Stomach (tissue), 9 donors: ENCODE measurements around the gene CTRB1. TPM values are rescaled to one million over a fixed set of nuclear protein-coding genes. Genes with fewer than 3 reads are reported as not detected.

Source experiments
- DNase-seq, 2 donors: peaks; one replicate each; pipeline versions ENCODE4 v3.0.0 to v3.0.0-alpha.2; 2013 to 2019
- H3K27ac ChIP-seq, 5 donors: fragments of 200-600 bp in 4 of 5; sonication (generic) in 4 of 5; one replicate each; pipeline ENCODE4 v1.5.1; 2013 to 2019; ENCODE audit warnings: mild to moderate bottlenecking in 1 of 5, moderate library complexity in 1 of 5
- H3K27me3 ChIP-seq, 3 donors: fragments of 200-600 bp; sonication (generic); one replicate each; pipeline ENCODE4 v1.5.1; 2017 to 2019; ENCODE audit warnings: mixed run types in 1 of 3
- H3K36me3 ChIP-seq, 4 donors: fragments of 200-600 bp; sonication (generic); 1 replicate in 3 of 4; 2 replicates in 1 of 4; pipeline ENCODE4 v1.5.1; 2016 to 2019
- H3K4me1 ChIP-seq, 4 donors: fragments of 200-600 bp; sonication (generic); one replicate each; pipeline ENCODE4 v1.5.1; 2016 to 2019
- H3K4me3 ChIP-seq, 4 donors: fragments of 200-600 bp; sonication (generic) in 3 of 4; one replicate each; pipeline ENCODE4 v1.5.1; 2016 to 2019; ENCODE audit warnings: mild to moderate bottlenecking in 1 of 4
- H3K9me3 ChIP-seq, 4 donors: fragments of 200-600 bp; sonication (generic); one replicate each; pipeline ENCODE4 v1.5.1; 2016 to 2019
- EP300 ChIP-seq: sonication (generic); formaldehyde crosslinking; IDR thresholded peaks from one replicate; pipeline ENCODE4 v1.6.1; 2017; ENCODE audit warnings: antibody characterized with exemption
- POLR2A ChIP-seq, 4 donors: fragments of 450-650 bp; IDR thresholded peaks; one replicate each; pipeline ENCODE4 v1.6.1; 2016; ENCODE audit warnings: antibody characterized with exemption in 4 of 4, control low read depth in 2 of 4, mild to moderate bottlenecking in 1 of 4, moderate library complexity in 1 of 4
- POLR2AphosphoS5 ChIP-seq, 3 donors: sonication (generic); formaldehyde crosslinking; IDR thresholded peaks; one replicate each; pipeline ENCODE4 v1.6.1; 2016; ENCODE audit warnings: antibody characterized with exemption in 3 of 3
- WGBS, 5 donors: extraction: QIAGEN DNeasy Blood & Tissue Kit in 3 of 5; methylation state at CpG; one replicate each; pipeline versions ENCODE4 v1.1.5 to v1.1.7; 2013 to 2018; 5-methylcytosine and 5-hydroxymethylcytosine counted together
- intact Hi-C: fragments of 100-400 bp; cut with DNase I; formaldehyde crosslinking; loops from one replicate; pipeline ENCODE4 v1.15.1; 2023; ENCODE audit warnings: low total_unique reads
- polyA plus RNA-seq, 3 donors: library from polyadenylated mRNA; stranded (reverse); fragments of 200-250 nt; gene quantifications; one replicate each; pipeline ENCODE4 v1.2.3, GENCODE V29; 2013
- total RNA-seq, 5 donors: library from RNA; depleted of rRNA; stranded (reverse); fragments of >200 nt; gene quantifications; one replicate each; pipeline versions ENCODE4 v1.1.0 to v1.2.3, GENCODE V29; 2014 to 2016
- TF ChIP-seq, protein P1 (sequence below), 7 experiments: fragments of 450-650 bp in 4 of 7; fragments of 200-600 bp in 3 of 7; sonication (generic) in 3 of 7; IDR thresholded peaks; one replicate each; pipeline ENCODE4 v1.5.1; 2016 to 2019; ENCODE audit warnings: antibody characterized with exemption in 7 of 7, control low read depth in 2 of 7, mild to moderate bottlenecking in 1 of 7
- donor health status: healthy with polysubstance abuse.
- donor health status: Bipolar disorder and iron deficiency.
- donor health status: healthy.

Gene CTRB1
- total and polyA plus RNA-seq, 8 donors: 2.5 to 35.9 (median 2.9) TPM; not detected in 5

DNA sequence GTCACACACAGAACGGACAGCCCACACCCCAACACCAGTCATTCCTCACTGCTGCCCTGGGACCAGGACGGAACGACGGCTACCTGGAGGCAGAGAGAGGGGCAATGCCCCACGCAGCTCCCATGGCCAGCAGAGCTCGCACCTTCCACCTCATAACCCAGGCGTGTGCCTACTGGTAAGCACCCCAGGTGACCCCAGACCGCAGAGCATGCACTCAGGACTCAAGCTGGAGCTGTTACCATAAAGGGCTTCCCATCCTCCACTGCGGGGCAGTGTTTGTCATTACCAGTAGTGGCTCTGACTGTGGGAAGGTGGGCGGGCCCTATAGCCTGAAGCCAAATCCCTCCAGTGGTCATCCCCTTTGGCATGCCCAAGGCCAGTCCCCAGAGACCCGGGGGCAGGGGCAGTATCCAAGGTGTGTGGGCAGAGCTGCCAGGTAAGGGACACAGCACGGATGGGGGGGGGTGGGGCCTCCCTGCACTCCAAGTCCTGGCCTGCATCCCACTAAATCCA lies 37.3 kb downstream of the CTRB1 start:
- peak; percentile 28 to 81 for DNase-seq
- Histone ChIP-seq H3K27ac (peak overlapping the region; percentile 32 to 75 (median 68)), H3K27me3 (peaks cover 0 to 28% (median 0%) of the 10 kb centered on the region in 3 donors), H3K9me3 (no peaks in the 10 kb centered on the region), H3K4me1 (peaks cover 68 to 85% (median 80%) of the 10 kb centered on the region in 4 donors), H3K36me3 (no peaks in the 10 kb centered on the region), H3K4me3 (no peak overlapping the region)
- intact Hi-C loops: no loop called here
- TF ChIP-seq POLR2AphosphoS5 (IDR thresholded peaks at IDR 0.05) (no peak), EP300 (no peak), POLR2A (IDR thresholded peaks at IDR 0.05) (no peak)
- TF ChIP-seq, protein P1, sequence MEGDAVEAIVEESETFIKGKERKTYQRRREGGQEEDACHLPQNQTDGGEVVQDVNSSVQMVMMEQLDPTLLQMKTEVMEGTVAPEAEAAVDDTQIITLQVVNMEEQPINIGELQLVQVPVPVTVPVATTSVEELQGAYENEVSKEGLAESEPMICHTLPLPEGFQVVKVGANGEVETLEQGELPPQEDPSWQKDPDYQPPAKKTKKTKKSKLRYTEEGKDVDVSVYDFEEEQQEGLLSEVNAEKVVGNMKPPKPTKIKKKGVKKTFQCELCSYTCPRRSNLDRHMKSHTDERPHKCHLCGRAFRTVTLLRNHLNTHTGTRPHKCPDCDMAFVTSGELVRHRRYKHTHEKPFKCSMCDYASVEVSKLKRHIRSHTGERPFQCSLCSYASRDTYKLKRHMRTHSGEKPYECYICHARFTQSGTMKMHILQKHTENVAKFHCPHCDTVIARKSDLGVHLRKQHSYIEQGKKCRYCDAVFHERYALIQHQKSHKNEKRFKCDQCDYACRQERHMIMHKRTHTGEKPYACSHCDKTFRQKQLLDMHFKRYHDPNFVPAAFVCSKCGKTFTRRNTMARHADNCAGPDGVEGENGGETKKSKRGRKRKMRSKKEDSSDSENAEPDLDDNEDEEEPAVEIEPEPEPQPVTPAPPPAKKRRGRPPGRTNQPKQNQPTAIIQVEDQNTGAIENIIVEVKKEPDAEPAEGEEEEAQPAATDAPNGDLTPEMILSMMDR (IDR thresholded peaks at IDR 0.05): no peak
- 53 to 75% (median 64%) methylated on average over 12 of the region's 12 CpGs for WGBS, 5 donors

DNA sequence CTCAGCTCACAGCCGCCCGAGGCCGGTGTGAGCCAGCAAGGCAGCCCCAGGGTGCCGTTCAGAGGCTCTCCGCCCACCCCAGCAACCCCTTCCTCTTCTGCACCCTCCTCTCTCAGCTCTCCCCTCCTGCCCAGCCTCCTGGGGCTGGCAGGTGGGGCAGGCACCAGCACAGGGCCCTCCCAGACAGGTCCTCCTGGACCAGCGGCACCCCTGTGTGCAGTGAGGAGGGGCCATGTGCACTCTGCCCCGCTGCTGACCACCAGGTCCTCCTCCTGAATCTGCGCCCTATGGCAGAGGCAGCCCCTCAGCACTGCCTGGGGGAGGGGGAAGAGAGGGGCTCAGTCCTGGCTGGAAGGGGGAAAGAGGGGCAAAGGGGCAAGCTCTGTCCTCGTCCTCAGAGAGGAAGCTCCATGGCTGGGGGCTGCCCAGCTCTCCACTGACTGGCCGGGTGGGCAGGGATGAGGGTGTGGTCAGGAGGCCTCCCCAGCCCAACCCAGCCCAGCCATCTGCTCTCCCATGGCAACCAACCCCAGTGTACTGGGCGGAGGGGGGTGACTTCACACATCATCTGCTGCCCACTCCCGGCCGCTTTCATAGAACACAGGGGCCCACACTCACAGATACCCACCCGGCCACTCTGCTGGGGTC lies 38.0 kb downstream of the CTRB1 start:
- TF ChIP-seq, protein P1 (IDR thresholded peaks at IDR 0.05): no peak
- TF ChIP-seq POLR2AphosphoS5 (IDR thresholded peaks at IDR 0.05): no peak
- no peak for TF ChIP-seq EP300
- TF ChIP-seq POLR2A (IDR thresholded peaks at IDR 0.05): no peak
- WGBS, 5 donors: 29 to 52% (median 46%) methylated on average over 8 to 14 of the region's 14 CpGs
- intact Hi-C loops: no loop called here
- Histone ChIP-seq H3K4me3 (peak overlapping the region in 1 of 4 donors; percentile 28), H3K36me3 (no peaks in the 10 kb centered on the region), H3K4me1 (peaks cover 68 to 89% (median 84%) of the 10 kb centered on the region in 4 donors), H3K9me3 (no peaks in the 10 kb centered on the region), H3K27ac (peak overlapping the region; percentile 32 to 75 (median 68)), H3K27me3 (peaks cover 0 to 22% (median 0%) of the 10 kb centered on the region in 3 donors)
- DNase-seq: peak; percentile 32 to 89

DNA sequence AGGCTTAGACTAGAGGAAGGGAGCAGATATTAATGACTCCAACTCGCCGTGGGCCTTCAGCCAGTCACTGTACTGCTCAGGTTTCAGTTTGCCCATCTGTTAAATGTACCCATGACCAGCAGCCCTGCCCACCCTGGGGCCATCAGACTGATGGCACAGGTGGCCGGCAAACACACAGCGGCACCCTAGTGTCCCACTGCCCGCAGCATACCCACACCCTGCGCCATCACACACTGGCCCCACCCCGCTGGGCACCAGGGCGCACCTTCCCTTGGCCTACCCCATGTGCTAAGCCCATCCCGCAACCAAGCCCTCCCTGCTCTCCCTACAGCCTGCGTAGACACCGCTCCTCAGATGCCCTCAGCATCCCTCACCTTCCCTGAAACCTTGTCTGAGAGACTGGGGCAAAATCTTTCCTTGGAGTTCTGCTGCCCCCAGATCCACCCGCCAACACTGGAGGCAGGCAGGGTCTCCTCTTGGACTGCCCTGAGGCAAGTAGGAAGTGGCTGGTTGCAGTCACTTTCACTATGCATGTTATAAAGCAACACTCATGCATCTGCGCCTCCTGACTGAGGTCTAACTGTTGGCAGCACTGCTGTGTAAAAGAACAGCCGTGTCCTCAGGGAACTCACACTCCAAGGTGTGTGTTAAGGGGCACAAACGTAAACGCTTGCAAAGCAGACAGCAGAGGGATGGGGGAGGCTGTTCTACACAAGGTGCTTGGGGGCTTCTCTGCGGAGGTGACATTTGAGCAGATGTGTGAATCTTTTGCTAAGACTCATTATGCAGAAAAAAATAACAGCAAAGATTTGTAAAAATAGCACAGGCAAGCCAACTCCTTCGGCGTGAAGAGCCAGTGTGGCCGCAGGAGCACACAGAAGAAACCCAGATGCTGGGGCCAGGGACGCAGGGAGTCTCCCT lies 39.4 kb downstream of the CTRB1 start:
- peak overlapping the region in 1 of 5 donors; percentile 68 for H3K27ac ChIP-seq
- peaks cover 0 to 9% (median 0%) of the 10 kb centered on the region in 3 donors for H3K27me3 ChIP-seq
- TF ChIP-seq, protein P1 (IDR thresholded peaks at IDR 0.05): no peak
- no peak for TF ChIP-seq EP300
- no peak for TF ChIP-seq POLR2A (IDR thresholded peaks at IDR 0.05)
- no peak for TF ChIP-seq POLR2AphosphoS5 (IDR thresholded peaks at IDR 0.05)
- peaks cover 68 to 89% (median 84%) of the 10 kb centered on the region in 4 donors for H3K4me1 ChIP-seq
- 80 to 89% (median 85%) methylated on average over 20 to 21 of the region's 21 CpGs for WGBS, 5 donors
- no peaks in the 10 kb centered on the region for H3K36me3 ChIP-seq
- DNase-seq: peak in 1 of 2 donors; percentile 17
- no peak overlapping the region for H3K4me3 ChIP-seq
- intact Hi-C loops: no loop called here
- H3K9me3 ChIP-seq: no peaks in the 10 kb centered on the region

DNA sequence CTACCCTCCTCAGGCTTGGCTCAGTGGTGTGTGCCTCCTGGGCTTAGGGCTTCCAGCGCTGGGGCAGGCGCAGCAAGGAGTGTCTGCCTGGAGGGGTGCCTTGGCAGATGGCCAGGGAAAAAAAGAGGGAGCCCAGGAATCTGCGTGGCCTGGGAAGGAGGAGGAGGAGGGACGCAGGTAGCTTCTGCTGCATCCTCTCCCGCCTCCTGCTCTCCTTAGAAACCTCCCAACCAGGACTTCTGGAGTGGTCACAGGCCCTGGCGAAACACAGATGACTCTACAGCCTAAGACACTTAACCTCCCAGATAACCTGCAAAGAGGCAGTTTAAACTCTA lies 40.0 kb downstream of the CTRB1 start:
- TF ChIP-seq EP300 (no peak), POLR2AphosphoS5 (IDR thresholded peaks at IDR 0.05) (no peak), POLR2A (IDR thresholded peaks at IDR 0.05) (no peak)
- TF ChIP-seq, protein P1 (IDR thresholded peaks at IDR 0.05): no peak
- intact Hi-C loops: no loop called here
- DNase-seq: peak in 1 of 2 donors; percentile 24
- no peaks in the 10 kb centered on the region for H3K9me3 ChIP-seq
- 59 to 91% (median 78%) methylated on average over 5 to 6 of the region's 6 CpGs for WGBS, 5 donors
- H3K4me3 ChIP-seq: no peak overlapping the region
- H3K4me1 ChIP-seq: peaks cover 68 to 89% (median 84%) of the 10 kb centered on the region in 4 donors
- no peak overlapping the region for H3K27ac ChIP-seq
- peaks cover 0 to 4% (median 0%) of the 10 kb centered on the region in 3 donors for H3K27me3 ChIP-seq
- H3K36me3 ChIP-seq: no peaks in the 10 kb centered on the region
